ENCODE results near the gene DESI2.
A peak's percentile ranks its signal among the peaks of the same experiment; 100 is the strongest.

DESI2 gene

GRCh38 chr1:244652623-244653438 is at the start of gene DESI2:
Gene DESI2, plus strand, starts transcription at chr1:244653126. Its CDS starts 188 bp downstream, at chr1:244653314.
- DNase-seq (ENCODE audit: low spot score) = peak; percentile 98

DNA sequence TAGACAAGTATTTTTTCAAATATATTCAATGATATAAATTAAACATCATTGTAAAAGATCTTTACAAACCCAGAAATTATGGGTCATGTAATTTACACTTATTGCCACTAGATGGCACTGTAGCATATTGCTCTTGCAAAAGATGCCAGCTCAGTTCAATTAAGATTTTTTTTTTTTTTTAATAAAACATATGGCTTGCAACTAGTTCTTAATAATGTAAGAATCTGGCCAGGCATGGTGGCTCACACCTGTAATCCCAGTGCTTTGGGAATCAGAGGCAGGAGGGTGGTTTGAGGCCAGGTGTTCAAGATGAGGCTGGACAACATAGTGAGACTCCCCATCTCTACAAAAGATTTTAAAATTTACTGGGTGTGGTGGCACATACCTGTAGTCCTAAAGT is 49.4 kb upstream of the DESI2 start:
- no peak for DNase-seq (ENCODE audit: low spot score)

DNA sequence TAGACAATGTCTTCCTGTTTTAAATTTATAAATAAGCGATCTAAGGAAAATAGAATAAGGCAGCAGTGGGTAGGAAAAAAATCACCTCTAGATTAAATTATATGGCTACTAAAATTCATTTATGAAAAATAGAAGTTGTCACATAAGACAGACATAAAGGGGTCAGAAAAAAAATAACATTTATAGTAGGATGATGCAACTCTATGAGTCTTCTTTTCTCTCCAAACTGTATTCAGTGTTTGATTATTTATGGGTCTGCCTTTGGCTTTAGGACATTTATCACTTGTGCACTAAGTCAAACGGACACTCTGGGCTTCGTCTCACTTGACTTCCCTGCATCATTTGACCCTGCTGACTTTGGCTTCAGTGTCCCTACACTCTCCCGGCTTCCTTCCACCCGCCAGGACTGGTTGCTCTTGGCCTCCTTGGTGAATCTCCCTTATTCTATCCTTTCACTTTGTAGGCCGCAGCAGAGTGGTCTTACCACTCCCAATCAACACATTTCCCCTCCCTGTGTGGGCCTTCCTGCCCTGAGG is 47.0 kb upstream of the DESI2 start:
- DNase-seq (ENCODE audit: low spot score) = no peak

DNA sequence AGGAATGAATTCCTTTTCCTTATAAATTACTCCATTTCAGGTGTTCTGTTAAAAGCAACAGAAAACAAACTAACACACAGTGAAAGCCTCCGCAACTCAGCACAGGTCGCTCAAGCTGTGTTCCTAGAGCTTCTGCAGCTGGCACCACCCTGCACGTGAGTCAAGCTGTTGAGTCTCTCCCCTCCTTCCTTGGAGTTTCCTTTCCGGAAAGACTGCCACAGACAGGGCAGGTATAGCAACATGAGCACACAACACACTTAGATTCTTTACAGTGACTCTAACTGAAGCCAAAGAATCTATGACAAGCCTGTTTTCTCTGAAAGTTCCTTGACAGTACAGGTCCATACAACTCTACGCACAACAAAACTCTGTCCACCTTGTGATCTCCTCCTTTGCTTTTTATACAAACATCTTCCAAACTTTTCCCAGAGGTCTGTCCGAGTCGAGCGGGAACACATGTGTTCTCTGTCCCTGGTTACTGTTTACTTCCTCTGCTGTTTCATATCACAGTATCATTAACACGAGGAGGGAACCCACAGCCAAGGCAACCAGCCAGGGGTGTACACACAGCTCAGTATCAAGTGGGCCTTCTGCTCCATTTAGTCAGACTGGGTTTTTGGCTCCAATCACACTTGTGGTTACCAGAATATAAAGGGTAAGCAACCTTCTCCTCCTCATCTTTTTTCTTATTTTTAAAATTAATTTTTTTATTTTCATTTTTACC is 38.7 kb upstream of the DESI2 start:
- no peak for DNase-seq (ENCODE audit: low spot score)

- no peak for DNase-seq (ENCODE audit: low spot score)
Measured at GRCh38 chr1:244614879-244615278, 38.0 kb upstream of the DESI2 start.

GRCh38 chr1:244615301-244615700 is 37.6 kb upstream of the DESI2 start:
- DNase-seq (ENCODE audit: low spot score) = no peak

GRCh38 chr1:244626709-244627108 is 26.2 kb upstream of the DESI2 start:
- no peak for DNase-seq (ENCODE audit: low spot score)

GRCh38 chr1:244628789-244629188 is 24.1 kb upstream of the DESI2 start:
- DNase-seq (ENCODE audit: low spot score) = no peak

DNA sequence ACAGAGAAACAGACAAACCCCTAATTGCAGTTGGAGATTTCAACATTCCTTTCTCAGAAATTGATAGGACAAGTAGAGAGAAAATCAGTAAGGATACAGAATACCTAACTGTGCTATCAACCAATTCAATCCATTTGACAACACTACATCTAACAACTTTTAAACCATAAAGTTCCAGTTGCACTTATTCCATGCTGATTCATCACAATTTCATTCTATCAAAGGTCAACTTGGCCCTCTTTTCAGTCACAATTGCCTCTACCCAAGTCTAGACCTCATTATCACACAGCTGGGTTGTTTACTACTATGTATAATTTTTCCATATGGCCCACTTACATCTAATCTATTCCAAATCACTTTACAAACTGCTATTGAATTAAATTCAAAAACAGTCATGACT is 19.8 kb upstream of the DESI2 start:
- no peak for DNase-seq (ENCODE audit: low spot score)

GRCh38 chr1:244634546-244634945 is 18.4 kb upstream of the DESI2 start:
- DNase-seq (ENCODE audit: low spot score) = no peak

DNA sequence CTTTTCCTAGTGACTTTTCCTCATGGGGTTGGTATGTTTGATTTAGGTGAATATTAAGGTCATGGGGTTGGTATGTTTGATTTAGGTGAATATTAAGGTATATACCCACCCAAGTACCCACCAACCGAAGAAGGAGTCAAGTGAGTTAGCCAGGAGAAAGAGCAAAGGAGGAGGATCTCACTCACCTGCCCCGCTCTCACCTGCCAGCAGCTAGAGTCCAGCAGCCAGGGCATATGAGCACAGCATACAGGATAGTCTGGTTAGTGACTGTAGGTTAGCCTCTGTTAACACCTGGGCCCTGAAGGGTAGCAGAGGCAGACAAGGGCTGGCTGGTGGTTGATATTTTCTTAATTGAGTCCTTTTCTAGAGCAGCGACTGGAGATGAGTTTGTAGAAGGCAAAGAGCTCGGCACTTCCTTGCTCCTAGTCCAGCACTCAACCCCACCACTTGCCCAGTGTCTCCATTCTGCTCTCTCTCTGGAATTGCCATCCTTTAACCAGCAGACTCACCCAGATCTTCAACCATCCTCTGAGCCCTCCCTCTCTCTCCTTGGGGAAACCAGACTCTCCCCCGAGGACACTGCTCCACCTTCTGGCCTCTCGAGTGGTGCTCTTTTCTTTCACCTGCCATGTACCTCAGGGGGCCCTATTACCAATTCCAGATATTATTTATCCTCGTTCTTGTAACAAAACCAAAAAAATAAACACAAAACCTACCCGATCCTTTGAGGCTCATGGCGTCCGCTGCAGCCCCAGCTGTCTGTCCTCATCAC is 16.3 kb upstream of the DESI2 start:
- DNase-seq (ENCODE audit: low spot score) = no peak

DNA sequence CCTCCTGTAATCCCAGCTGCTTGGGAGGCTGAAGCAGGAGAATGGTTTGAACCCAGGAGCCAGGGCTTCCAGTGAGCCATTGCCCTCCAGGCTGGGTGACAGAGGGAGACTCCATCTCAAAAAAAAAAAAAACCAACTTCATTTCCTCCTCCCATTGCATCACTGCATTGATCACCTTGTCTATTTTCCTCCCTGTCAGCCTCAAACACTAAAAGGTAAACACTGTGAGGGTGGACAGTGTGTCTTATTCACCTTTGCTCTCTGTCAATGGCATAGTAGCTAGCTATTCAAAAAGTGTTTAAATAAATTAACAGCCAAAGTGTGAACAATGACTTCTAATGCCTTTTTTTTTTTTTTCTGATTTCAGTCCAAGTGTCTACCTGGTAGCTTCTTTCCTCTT is 13.4 kb upstream of the DESI2 start:
- DNase-seq (ENCODE audit: low spot score) = no peak

DNA sequence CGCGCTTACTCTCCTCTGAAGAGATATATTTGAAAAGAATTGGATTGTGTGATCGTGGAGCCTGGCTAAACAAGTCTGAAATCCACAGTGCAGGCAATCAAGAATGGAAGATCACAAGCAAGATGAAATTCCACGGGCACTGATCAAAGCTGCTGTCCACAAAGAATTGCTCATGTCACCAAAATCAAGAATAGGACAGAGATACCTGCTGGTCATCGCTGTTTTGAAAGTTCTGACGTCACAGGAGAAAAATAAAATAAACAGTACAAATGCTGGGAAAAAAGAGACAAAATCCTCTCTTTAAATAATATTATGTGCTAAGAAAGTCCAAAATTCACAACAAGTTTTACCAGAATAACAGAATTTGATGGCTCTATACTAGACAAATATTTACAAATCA is 12.0 kb upstream of the DESI2 start:
- DNase-seq (ENCODE audit: low spot score) = no peak

DNA sequence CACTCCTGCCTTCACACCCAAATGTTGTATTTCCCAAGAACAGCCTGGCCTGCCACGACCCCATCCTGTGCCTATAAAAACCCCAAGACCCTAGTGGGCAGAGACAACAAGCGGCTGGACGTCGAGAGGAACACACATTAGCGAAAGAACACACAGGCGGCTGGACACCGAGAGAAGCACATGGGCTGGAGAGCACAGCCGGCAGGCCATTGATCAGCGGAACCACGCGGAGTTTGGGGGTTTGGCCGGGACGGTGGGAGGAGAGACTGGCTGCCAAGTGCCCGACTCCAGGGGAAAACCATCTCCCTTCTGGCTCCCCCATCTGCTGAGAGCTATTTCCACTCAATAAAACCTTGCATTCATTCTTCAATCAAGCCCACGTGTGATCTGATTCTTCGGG is 10.4 kb upstream of the DESI2 start:
- DNase-seq (ENCODE audit: low spot score) = no peak

DNA sequence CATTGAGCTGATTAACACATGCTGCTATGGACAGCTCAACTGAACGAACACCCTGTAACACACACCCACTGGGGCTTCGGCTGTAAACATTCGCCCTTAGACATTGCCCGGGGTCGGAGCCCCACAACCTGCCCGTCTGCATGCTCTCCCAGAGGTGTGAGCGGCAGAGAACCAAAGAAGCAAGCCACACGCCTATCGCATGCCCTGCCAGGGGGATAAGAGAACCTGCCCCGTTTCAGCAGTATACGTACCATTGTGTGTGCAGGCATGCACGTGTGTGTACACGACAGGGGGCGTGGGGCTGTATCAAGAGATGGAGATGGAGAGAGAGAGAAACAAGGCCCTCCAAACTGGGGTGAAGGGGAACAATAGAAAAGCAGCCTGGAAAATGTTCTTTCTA is 9.9 kb upstream of the DESI2 start:
- DNase-seq (ENCODE audit: low spot score) = no peak

- DNase-seq (ENCODE audit: low spot score) = no peak
Measured at GRCh38 chr1:244645414-244645813, 7.5 kb upstream of the DESI2 start.

DNA sequence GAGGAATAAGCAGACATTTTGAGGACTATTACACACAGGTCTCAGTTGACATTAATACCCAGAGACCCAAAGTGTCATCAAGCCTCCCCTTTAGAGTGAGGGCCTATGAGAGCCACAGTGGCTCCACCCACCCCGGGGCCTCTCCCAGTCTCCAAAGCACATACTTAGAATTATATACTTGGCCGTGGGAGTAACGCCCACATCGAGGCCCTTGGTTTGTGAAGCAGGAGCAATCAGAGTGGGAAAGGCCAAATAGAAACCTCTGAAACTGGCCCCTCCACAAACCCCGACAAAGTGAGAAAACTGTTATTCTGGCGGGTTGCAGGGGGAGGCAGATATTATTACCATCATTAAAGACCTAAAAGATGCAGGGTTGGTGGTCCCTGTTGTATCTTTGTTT is 7.0 kb upstream of the DESI2 start:
- DNase-seq (ENCODE audit: low spot score) = no peak

- DNase-seq (ENCODE audit: low spot score) = no peak
Measured at GRCh38 chr1:244647819-244648218, 5.1 kb upstream of the DESI2 start.

GRCh38 chr1:244651956-244652622 is 837 bp upstream of the DESI2 start:
- no peak for DNase-seq (ENCODE audit: low spot score)

GRCh38 chr1:244653439-244654107 is 647 bp downstream of the DESI2 start:
- DNase-seq (ENCODE audit: low spot score) = no peak
